HepG2 (cell line): Measurements from ENCODE around the gene DIPK1A. TPM values are rescaled to one million over a fixed set of nuclear protein-coding genes. Genes with fewer than 3 reads are reported as not detected.

Experiments used
- ATAC-seq: fragments of 200-7000 bp; cut with Tn5 transposase; 3 replicates; pipeline ENCODE4 v1.9.1; 2020; ENCODE audit warnings: mild to moderate bottlenecking, moderate library complexity
- BruUV-seq: library from RNA; stranded (reverse); fragments of 400-500 nt; replicated peaks from 2 replicates; lab custom pipeline; 2021; lab: Mats Ljungman, UMichigan
- CTCF ChIA-PET: fragments of 300-600 bp; formaldehyde crosslinking; extraction: SDS; loops from one replicate; lab custom pipeline; 2021; ENCODE audit warnings: low total read pairs, inconsistent platforms, low intra/inter-chr PET ratio; lab: Yijun Ruan, JAX
- POLR2A ChIA-PET: fragments of 350-600 bp; sonication (Branson Sonifier 250); formaldehyde crosslinking; loops from one replicate; lab custom pipeline; 2020; ENCODE audit warnings: antibody characterized with exemption, inconsistent platforms; lab: Yijun Ruan, JAX
- DNase-seq: peaks from one replicate; pipeline ENCODE4 v3.0.0-alpha.2; 2015; ENCODE audit warnings: low spot score
- FAIRE-seq: peaks from 3 replicates; lab custom pipeline; 2011; peaks lifted over from hg19 to GRCh38; lab: Jason Lieb, UNC
- H2AFZ ChIP-seq: one replicate; pipeline ENCODE4 v1.6.1; 2011; ENCODE audit warnings: low read length, inconsistent platforms
- H3K27ac ChIP-seq: fragments of 300-600 bp; 3 replicates; pipeline ENCODE4 v1.8.0; 2011; ENCODE audit warnings: mixed run types, mild to moderate bottlenecking, mixed read lengths, low read length, inconsistent platforms; ENCODE audit not compliant: insufficient read depth; ENCODE audit errors: extremely low read length
- H3K27me3 ChIP-seq, 2 experiments: fragments of 200-600 bp in 1 of 2; 2 replicates in 1 of 2; 3 replicates in 1 of 2; pipeline versions ENCODE4 v1.6.0 to v1.8.0; 2011; ENCODE audit warnings: low read length in 2 of 2, mild to moderate bottlenecking in 2 of 2, moderate library complexity in 2 of 2, inconsistent platforms in 1 of 2; ENCODE audit not compliant: insufficient read depth in 2 of 2, control insufficient read depth in 1 of 2
- H3K36me3 ChIP-seq, 2 experiments: fragments of 200-600 bp in 1 of 2; replicated peaks in 1 of 2; 2 replicates in 1 of 2; 3 replicates in 1 of 2; pipeline versions ENCODE4 v1.5.1 to v1.8.0; 2011; ENCODE audit warnings: low read length in 2 of 2, inconsistent platforms in 1 of 2; ENCODE audit not compliant: insufficient read depth in 2 of 2, control insufficient read depth in 1 of 2
- H3K4me1 ChIP-seq: 2 replicates; pipeline ENCODE4 v1.5.1; 2012; ENCODE audit warnings: low read length, inconsistent platforms; ENCODE audit not compliant: insufficient read depth
- H3K4me2 ChIP-seq: 2 replicates; pipeline ENCODE4 v1.6.0; 2011; ENCODE audit warnings: low read depth, low read length, inconsistent platforms
- H3K4me3 ChIP-seq, 3 experiments: fragments of 200-600 bp in 1 of 3; sonication (generic), shearing (Covaris generic) in 1 of 3; replicated peaks in 1 of 3; 2 replicates each; pipeline ENCODE4 v1.5.1; 2011 to 2016; ENCODE audit warnings: low read length in 3 of 3, inconsistent platforms in 2 of 3, low read depth in 2 of 3, mild to moderate bottlenecking in 2 of 3, control low read depth in 1 of 3, mixed read lengths in 1 of 3; ENCODE audit not compliant: insufficient read depth in 1 of 3
- H3K79me2 ChIP-seq: one replicate; pipeline ENCODE4 v1.6.1; 2011; ENCODE audit warnings: low read length, inconsistent platforms; ENCODE audit not compliant: insufficient read depth
- H3K9ac ChIP-seq: 2 replicates; pipeline ENCODE4 v1.6.0; 2011; ENCODE audit warnings: mild to moderate bottlenecking, low read depth, low read length, inconsistent platforms; ENCODE audit not compliant: insufficient read depth
- H3K9me3 ChIP-seq: 2 replicates; pipeline ENCODE4 v1.5.1; 2012; ENCODE audit warnings: mild to moderate bottlenecking, low read length
- H4K20me1 ChIP-seq: 2 replicates; pipeline ENCODE4 v1.6.0; 2011; ENCODE audit warnings: inconsistent platforms, mild to moderate bottlenecking, low read length, moderate library complexity; ENCODE audit not compliant: insufficient read depth
- ZNF121 ChIP-seq: sonication (generic); formaldehyde crosslinking; IDR thresholded peaks from 2 replicates; pipeline ENCODE4 v1.5.0; 2020; ENCODE audit warnings: mild to moderate bottlenecking, missing genetic modification reagents
- ZNF788 ChIP-seq: sonication (generic); formaldehyde crosslinking; IDR thresholded peaks from 2 replicates; pipeline ENCODE4 v1.5.0; 2020; ENCODE audit warnings: mild to moderate bottlenecking, missing genetic modification reagents, borderline replicate concordance
- WGBS: methylation state at CpG from one replicate; pipeline ENCODE4 v1.1.6; 2017; ENCODE audit warnings: low lambda C conversion rate; 5-methylcytosine and 5-hydroxymethylcytosine counted together
- in situ Hi-C: cut with HindIII; loops from 2 replicates; pipeline ENCODE4 v1.10.0; 2017; ENCODE audit warnings: low pct_unique_long_range_greater_than_20kb; ENCODE audit not compliant: extremely low pct_ligation_motif_present
- intact Hi-C: fragments of 100-400 bp; cut with micrococcal nuclease; formaldehyde crosslinking; loops from one replicate; pipeline ENCODE4 v1.10.0; 2022; ENCODE audit not compliant: unreplicated experiment
- polyA plus RNA-seq, 8 experiments: library from polyadenylated mRNA; depleted of rRNA in 3 of 8; stranded (reverse) in 7 of 8; unstranded in 1 of 8; fragments of >200 nt; fragmentation: Illumina TruSeq in 4 of 8; extraction: Trizol in 4 of 8; gene quantifications; 2 replicates each; pipeline versions ENCODE4 v1.2.1 to v1.2.3, GENCODE V29; 2011 to 2016; ENCODE audit warnings: low read depth in 4 of 8, missing spikeins in 1 of 8, mixed read lengths in 1 of 8; ENCODE audit not compliant: insufficient read depth in 1 of 8
- total RNA-seq, 5 experiments: library from RNA; depleted of rRNA; stranded (reverse); fragments of >200 nt; fragmentation: Illumina TruSeq; extraction: Trizol; gene quantifications; 2 replicates each; pipeline ENCODE4 v1.2.3, GENCODE V29; 2016; ENCODE audit warnings: low read depth in 1 of 5
- TF ChIP-seq, protein P1 (sequence below): sonication (generic); formaldehyde crosslinking; IDR thresholded peaks from 2 replicates; pipeline ENCODE4 v1.4.0; 2020; ENCODE audit warnings: missing genetic modification reagents, mild to moderate bottlenecking, borderline replicate concordance

Gene DIPK1A
- total and polyA plus RNA-seq, 2 of the 13 experiments (the other 11 are each of a cell fraction or from before 2014, with no cell fraction given): 8.4 TPM

DNA sequence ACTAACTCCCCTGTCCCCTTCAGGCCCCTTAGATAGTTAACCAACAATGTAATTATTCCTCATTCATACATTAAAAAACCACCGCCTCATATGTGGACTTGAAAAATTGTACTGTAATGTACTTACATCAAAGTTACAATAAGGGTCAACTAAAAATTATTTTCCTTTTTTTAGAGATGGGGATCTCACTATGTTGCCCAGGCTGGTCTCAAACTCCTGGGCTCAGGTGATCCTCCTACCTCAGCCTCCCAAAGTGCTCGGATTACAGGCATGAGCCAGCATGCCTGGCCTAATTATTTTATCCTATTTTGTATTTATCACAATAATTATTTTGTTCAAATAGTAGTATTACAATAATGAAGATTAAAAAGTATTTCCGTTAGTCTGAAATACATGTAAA lies 116.8 kb downstream of the DIPK1A start:
- WGBS: 97% methylated on average over 3 of the region's 3 CpGs

More for the DNA sequence above, 116.8 kb downstream of the DIPK1A start:
- POLR2A ChIA-PET: no interaction called here
- FAIRE-seq: no peak
- TF ChIP-seq, protein P1, sequence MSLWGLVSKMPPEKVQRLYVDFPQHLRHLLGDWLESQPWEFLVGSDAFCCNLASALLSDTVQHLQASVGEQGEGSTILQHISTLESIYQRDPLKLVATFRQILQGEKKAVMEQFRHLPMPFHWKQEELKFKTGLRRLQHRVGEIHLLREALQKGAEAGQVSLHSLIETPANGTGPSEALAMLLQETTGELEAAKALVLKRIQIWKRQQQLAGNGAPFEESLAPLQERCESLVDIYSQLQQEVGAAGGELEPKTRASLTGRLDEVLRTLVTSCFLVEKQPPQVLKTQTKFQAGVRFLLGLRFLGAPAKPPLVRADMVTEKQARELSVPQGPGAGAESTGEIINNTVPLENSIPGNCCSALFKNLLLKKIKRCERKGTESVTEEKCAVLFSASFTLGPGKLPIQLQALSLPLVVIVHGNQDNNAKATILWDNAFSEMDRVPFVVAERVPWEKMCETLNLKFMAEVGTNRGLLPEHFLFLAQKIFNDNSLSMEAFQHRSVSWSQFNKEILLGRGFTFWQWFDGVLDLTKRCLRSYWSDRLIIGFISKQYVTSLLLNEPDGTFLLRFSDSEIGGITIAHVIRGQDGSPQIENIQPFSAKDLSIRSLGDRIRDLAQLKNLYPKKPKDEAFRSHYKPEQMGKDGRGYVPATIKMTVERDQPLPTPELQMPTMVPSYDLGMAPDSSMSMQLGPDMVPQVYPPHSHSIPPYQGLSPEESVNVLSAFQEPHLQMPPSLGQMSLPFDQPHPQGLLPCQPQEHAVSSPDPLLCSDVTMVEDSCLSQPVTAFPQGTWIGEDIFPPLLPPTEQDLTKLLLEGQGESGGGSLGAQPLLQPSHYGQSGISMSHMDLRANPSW (CRISPR knock-in tag): no peak
- TF ChIP-seq ZNF788 (CRISPR knock-in tag): no peak
- peak; percentile 61 for TF ChIP-seq ZNF121 (CRISPR knock-in tag)
- in situ Hi-C loops (no loop called here), intact Hi-C loops (no loop called here)
- ATAC-seq: no peak
- H3K4me1 ChIP-seq: peaks cover 7% of the 10 kb centered on the region
- H3K9me3 ChIP-seq: no peaks in the 10 kb centered on the region
- peaks cover 10 to 48% of the 10 kb centered on the region in 2 experiments for H3K36me3 ChIP-seq
- H3K4me3 ChIP-seq: no peak overlapping the region
- H2AFZ ChIP-seq: no peak overlapping the region
- H3K9ac ChIP-seq: no peak overlapping the region
- DNase-seq: no peak
- CTCF ChIA-PET: no interaction called here
- H3K79me2 ChIP-seq: peaks cover 10% of the 10 kb centered on the region
- H3K4me2 ChIP-seq: no peak overlapping the region
- no peaks in the 10 kb centered on the region for H3K27me3 ChIP-seq
- no TSS peak for BruUV-seq
- H3K27ac ChIP-seq: no peak overlapping the region
- peaks cover 21% of the 10 kb centered on the region for H4K20me1 ChIP-seq
